GM12874 (cell line): ENCODE measurements around the gene DDX3X.

Experiments used
- TF ChIP-seq, protein P1 (sequence below): IDR thresholded peaks from 2 replicates; pipeline ENCODE4 v1.5.1; 2011; ENCODE audit warnings: low read depth, mild to moderate bottlenecking, control low read depth, low read length, moderate library complexity; ENCODE audit not compliant: insufficient read depth

Gene DDX3X

GRCh38 chrX:41397219-41397618 lies 63.3 kb downstream of the DDX3X start:
- TF ChIP-seq, protein P1, sequence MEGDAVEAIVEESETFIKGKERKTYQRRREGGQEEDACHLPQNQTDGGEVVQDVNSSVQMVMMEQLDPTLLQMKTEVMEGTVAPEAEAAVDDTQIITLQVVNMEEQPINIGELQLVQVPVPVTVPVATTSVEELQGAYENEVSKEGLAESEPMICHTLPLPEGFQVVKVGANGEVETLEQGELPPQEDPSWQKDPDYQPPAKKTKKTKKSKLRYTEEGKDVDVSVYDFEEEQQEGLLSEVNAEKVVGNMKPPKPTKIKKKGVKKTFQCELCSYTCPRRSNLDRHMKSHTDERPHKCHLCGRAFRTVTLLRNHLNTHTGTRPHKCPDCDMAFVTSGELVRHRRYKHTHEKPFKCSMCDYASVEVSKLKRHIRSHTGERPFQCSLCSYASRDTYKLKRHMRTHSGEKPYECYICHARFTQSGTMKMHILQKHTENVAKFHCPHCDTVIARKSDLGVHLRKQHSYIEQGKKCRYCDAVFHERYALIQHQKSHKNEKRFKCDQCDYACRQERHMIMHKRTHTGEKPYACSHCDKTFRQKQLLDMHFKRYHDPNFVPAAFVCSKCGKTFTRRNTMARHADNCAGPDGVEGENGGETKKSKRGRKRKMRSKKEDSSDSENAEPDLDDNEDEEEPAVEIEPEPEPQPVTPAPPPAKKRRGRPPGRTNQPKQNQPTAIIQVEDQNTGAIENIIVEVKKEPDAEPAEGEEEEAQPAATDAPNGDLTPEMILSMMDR = no peak

- TF ChIP-seq, protein P1 = no peak
These were observed 63.8 kb downstream of the DDX3X start for GRCh38 chrX:41397768-41398167.

DNA sequence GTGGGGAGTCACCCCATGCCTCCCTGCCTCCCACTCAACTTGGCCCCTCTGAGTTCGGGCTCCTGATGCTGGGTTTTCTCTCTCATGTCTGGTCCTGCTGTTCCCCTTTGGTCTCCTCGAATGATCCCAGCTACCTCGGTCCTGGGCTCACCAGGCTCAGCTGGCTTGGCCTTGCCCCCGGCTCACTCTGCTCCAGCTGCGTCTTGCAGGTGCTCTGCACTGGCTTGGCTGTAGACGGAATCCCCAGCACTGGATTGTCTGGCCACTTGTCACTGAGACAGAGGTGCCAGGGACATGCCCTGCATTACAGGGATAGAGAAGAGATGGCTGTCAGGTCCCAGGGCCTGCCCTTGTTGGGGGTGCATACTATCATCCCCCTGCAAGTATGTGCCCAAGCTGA lies 71.6 kb downstream of the DDX3X start:
- TF ChIP-seq, protein P1 = no peak

GRCh38 chrX:41406201-41406600 lies 72.2 kb downstream of the DDX3X start:
- TF ChIP-seq, protein P1 = no peak

DNA sequence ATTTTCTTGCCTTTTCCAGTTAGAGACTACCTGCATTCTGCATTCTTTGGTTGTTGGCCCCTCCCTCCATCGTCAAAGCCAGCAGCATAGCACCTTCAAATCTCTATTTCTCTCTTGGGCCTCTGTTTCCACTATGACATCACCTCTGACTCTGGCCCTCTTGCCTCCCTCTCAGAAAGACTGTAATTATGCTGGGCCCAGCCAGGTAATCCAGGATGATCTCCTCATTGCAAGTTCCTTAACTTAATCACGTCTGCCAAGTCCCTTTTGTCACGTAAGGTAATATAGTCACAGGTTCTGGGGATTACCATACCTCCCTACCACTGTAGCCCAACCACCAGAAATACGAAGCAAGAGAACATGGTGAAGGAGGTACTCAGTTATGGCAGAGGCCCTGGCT lies 73.9 kb downstream of the DDX3X start:
- TF ChIP-seq, protein P1 = no peak

- TF ChIP-seq, protein P1 = no peak
These were observed 74.6 kb downstream of the DDX3X start for GRCh38 chrX:41408576-41408975.

GRCh38 chrX:41409006-41409405 lies 75.0 kb downstream of the DDX3X start:
- TF ChIP-seq, protein P1 = no peak
